ENCODE data around the gene MBD5. TPM values are rescaled to one million over a fixed set of nuclear protein-coding genes. Genes with fewer than 3 reads are reported as not detected.

The MBD5 gene
- total RNA-seq, 1 donor from 2014 or later = 59.3 TPM

DNA sequence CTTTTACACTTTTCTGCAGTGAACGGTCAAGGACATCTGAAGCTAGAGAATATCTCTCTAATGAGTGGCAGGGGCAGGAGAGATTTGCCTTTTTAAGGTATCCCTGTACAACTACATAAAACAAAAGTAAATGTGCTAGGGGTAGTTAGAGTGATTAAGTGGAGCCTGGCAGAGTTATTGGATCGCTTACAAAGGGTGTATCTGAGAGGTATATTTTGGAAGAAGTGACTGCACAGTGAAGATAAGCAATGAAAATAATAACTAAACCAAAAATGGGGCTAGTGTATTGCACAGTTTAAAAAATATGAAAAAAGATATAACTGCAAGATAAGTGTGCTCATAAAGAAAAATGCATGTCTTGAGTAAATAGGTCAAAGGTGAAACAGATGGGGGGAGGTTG, 430.2 kb downstream of the MBD5 start:
- Mint-ChIP-seq H3K27me3 (ENCODE audit: unreplicated experiment) (no peaks in the 10 kb centered on the region), H3K36me3 (ENCODE audit: low read depth, unreplicated experiment) (no peaks in the 10 kb centered on the region), H3K9me3 (ENCODE audit: unreplicated experiment) (no peaks in the 10 kb centered on the region), H3K4me3 (ENCODE audit: unreplicated experiment) (no peak overlapping the region), H3K4me1 (ENCODE audit: unreplicated experiment) (peaks cover 6% of the 10 kb centered on the region), H3K27ac (ENCODE audit: unreplicated experiment) (no peak overlapping the region)
- no peak for DNase-seq (ENCODE audit: low spot score)
- TF ChIP-seq, protein P1, sequence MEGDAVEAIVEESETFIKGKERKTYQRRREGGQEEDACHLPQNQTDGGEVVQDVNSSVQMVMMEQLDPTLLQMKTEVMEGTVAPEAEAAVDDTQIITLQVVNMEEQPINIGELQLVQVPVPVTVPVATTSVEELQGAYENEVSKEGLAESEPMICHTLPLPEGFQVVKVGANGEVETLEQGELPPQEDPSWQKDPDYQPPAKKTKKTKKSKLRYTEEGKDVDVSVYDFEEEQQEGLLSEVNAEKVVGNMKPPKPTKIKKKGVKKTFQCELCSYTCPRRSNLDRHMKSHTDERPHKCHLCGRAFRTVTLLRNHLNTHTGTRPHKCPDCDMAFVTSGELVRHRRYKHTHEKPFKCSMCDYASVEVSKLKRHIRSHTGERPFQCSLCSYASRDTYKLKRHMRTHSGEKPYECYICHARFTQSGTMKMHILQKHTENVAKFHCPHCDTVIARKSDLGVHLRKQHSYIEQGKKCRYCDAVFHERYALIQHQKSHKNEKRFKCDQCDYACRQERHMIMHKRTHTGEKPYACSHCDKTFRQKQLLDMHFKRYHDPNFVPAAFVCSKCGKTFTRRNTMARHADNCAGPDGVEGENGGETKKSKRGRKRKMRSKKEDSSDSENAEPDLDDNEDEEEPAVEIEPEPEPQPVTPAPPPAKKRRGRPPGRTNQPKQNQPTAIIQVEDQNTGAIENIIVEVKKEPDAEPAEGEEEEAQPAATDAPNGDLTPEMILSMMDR (IDR thresholded peaks at IDR 0.05; ENCODE audit: unreplicated experiment) = no peak

DNA sequence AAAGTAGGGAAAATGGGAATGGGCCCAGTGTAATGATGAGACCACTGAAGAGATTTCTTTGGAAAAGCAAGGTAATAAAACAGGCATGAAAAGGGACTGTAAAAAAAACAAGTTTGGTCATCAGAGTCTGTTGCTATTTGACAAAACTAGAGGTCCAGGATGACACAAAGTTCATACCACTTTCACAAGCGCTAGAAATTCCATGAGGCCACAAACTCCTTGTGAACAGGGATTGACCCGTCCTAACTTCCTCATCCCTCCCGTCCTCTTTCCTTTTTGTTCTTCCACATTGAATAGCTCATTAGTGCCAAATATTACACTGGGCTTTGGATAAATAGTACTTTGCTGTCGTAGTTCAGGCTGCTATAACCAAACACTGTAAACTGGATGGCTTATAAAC, 434.9 kb downstream of the MBD5 start:
- Mint-ChIP-seq H3K4me1 (ENCODE audit: unreplicated experiment) (peaks cover 7% of the 10 kb centered on the region), H3K36me3 (ENCODE audit: low read depth, unreplicated experiment) (no peaks in the 10 kb centered on the region), H3K9me3 (ENCODE audit: unreplicated experiment) (no peaks in the 10 kb centered on the region), H3K27me3 (ENCODE audit: unreplicated experiment) (no peaks in the 10 kb centered on the region), H3K4me3 (ENCODE audit: unreplicated experiment) (no peak overlapping the region), H3K27ac (ENCODE audit: unreplicated experiment) (no peak overlapping the region)
- TF ChIP-seq, protein P1 (IDR thresholded peaks at IDR 0.05; ENCODE audit: unreplicated experiment) = no peak
- DNase-seq (ENCODE audit: low spot score) = no peak

DNA sequence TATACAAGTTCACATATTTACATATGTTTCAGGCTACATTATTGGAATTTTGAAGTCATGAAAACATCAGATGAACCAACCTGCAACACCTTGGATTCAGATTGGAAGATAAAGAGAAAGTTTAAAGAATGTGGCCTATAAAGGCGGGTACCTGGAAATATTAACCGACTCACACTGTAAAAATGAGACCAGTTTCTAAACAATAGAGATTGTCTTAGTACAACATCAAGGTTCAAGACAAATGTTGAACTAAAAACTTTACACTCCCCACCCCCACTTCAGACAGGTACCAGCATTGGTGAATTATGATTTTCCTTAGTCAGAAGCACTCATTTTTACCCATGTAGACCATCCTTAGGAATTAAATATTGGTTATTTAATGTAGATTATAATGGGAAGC, 437.3 kb downstream of the MBD5 start:
- no peak for DNase-seq (ENCODE audit: low spot score)
- Mint-ChIP-seq H3K9me3 (ENCODE audit: unreplicated experiment) (no peaks in the 10 kb centered on the region), H3K36me3 (ENCODE audit: low read depth, unreplicated experiment) (no peaks in the 10 kb centered on the region), H3K4me3 (ENCODE audit: unreplicated experiment) (no peak overlapping the region), H3K27me3 (ENCODE audit: unreplicated experiment) (no peaks in the 10 kb centered on the region), H3K4me1 (ENCODE audit: unreplicated experiment) (peaks cover 10% of the 10 kb centered on the region), H3K27ac (ENCODE audit: unreplicated experiment) (no peak overlapping the region)
- TF ChIP-seq, protein P1 (IDR thresholded peaks at IDR 0.05; ENCODE audit: unreplicated experiment) = no peak

DNA sequence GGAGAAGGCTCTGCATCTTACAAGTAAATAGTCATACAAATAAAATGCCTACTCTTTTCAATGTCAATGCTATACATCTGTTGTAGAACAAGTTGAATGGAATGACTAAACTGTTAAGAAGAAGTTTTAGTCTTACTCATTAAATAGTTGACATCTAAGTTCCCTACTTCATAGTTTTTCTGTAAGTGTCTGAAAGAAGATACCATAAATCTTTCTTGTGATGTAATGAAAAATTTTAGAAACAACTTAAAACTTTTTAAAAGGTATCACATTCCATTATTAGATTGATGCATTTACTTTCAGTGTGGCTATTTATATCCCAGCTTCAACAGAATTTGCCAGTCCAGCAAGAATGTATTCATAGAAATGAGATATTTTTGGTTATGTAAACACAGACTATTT, 438.5 kb downstream of the MBD5 start:
- no peak for DNase-seq (ENCODE audit: low spot score)
- TF ChIP-seq, protein P1 (IDR thresholded peaks at IDR 0.05; ENCODE audit: unreplicated experiment) = no peak
- Mint-ChIP-seq H3K4me3 (ENCODE audit: unreplicated experiment) (no peak overlapping the region), H3K9me3 (ENCODE audit: unreplicated experiment) (no peaks in the 10 kb centered on the region), H3K27me3 (ENCODE audit: unreplicated experiment) (no peaks in the 10 kb centered on the region), H3K27ac (ENCODE audit: unreplicated experiment) (no peak overlapping the region), H3K4me1 (ENCODE audit: unreplicated experiment) (peaks cover 10% of the 10 kb centered on the region), H3K36me3 (ENCODE audit: low read depth, unreplicated experiment) (no peaks in the 10 kb centered on the region)

DNA sequence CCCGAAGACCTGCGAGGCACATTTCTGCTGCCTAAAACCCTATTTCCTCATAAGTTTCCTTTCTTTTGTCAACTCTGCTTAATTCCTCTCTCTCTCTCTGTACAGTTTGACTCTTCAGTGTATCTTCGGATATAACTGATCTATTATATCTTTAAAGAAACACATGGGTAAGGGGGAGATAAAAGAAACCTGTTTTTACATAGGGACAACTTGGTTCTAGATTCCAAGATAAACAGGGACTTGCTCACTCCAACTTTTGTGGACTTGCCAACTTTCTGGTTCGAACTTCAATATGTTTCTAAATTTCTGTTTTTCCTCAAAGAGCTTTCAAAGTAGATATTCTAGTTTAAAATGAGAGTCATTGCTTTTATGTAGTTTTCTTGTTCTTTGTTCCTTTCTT, 441.0 kb downstream of the MBD5 start:
- Mint-ChIP-seq H3K4me3 (ENCODE audit: unreplicated experiment) (no peak overlapping the region), H3K27ac (ENCODE audit: unreplicated experiment) (no peak overlapping the region)
- TF ChIP-seq, protein P1 (IDR thresholded peaks at IDR 0.05; ENCODE audit: unreplicated experiment) = no peak

More for the DNA sequence above, 441.0 kb downstream of the MBD5 start:
- Mint-ChIP-seq H3K36me3 (ENCODE audit: low read depth, unreplicated experiment) (no peaks in the 10 kb centered on the region), H3K9me3 (ENCODE audit: unreplicated experiment) (no peaks in the 10 kb centered on the region), H3K27me3 (ENCODE audit: unreplicated experiment) (no peaks in the 10 kb centered on the region), H3K4me1 (ENCODE audit: unreplicated experiment) (peaks cover 7% of the 10 kb centered on the region)
- no peak for DNase-seq (ENCODE audit: low spot score)
